ENCODE measurements around the gene CTTNBP2.

The CTTNBP2 gene

GRCh38 chr7:117872561-117873309, 506 bp downstream of the CTTNBP2 start:
- FAIRE-seq (no peak), DNase-seq (ENCODE audit: insufficient read length, low spot score) (peak; percentile 2)
- TF ChIP-seq POU2F2 (IDR thresholded peaks at IDR 0.05; ENCODE audit: low read depth, low read length), result no peak
- no peak for TF ChIP-seq PAX5 (IDR thresholded peaks at IDR 0.05; ENCODE audit: insufficient read depth, low read length, severe bottlenecking)
- no peak for TF ChIP-seq SPI1 (IDR thresholded peaks at IDR 0.05; ENCODE audit: low read depth, low read length)
- TF ChIP-seq TAF1 (IDR thresholded peaks at IDR 0.05; ENCODE audit: low read depth, low read length), result no peak
- TF ChIP-seq POLR2A (IDR thresholded peaks at IDR 0.05; ENCODE audit: low read depth, low read length), result no peak
- TF ChIP-seq POLR2AphosphoS5 (IDR thresholded peaks at IDR 0.05; ENCODE audit: low read depth, low read length), result no peak

- DNase-seq (ENCODE audit: insufficient read length, low spot score) (no peak), FAIRE-seq (no peak)
- no peak for TF ChIP-seq POLR2AphosphoS5 (IDR thresholded peaks at IDR 0.05; ENCODE audit: low read depth, low read length)
- TF ChIP-seq TAF1 (IDR thresholded peaks at IDR 0.05; ENCODE audit: low read depth, low read length), result no peak
- TF ChIP-seq PAX5 (IDR thresholded peaks at IDR 0.05; ENCODE audit: insufficient read depth, low read length, severe bottlenecking), result no peak
- no peak for TF ChIP-seq POLR2A (IDR thresholded peaks at IDR 0.05; ENCODE audit: low read depth, low read length)
Measured at GRCh38 chr7:117871778-117872538, 1.3 kb downstream of the CTTNBP2 start.

GRCh38 chr7:117871401-117871777, 1.9 kb downstream of the CTTNBP2 start:
- TF ChIP-seq POU2F2 (IDR thresholded peaks at IDR 0.05; ENCODE audit: low read depth, low read length), result no peak
- FAIRE-seq, result no peak
- no peak for DNase-seq (ENCODE audit: insufficient read length, low spot score)

GRCh38 chr7:117870448-117871130, 2.7 kb downstream of the CTTNBP2 start:
- no peak for TF ChIP-seq SPI1 (IDR thresholded peaks at IDR 0.05; ENCODE audit: low read depth, low read length)
- no peak for TF ChIP-seq TAF1 (IDR thresholded peaks at IDR 0.05; ENCODE audit: low read depth, low read length)
- no peak for TF ChIP-seq POLR2AphosphoS5 (IDR thresholded peaks at IDR 0.05; ENCODE audit: low read depth, low read length)
- TF ChIP-seq PAX5 (IDR thresholded peaks at IDR 0.05; ENCODE audit: insufficient read depth, low read length, severe bottlenecking), result no peak
- no peak for TF ChIP-seq POLR2A (IDR thresholded peaks at IDR 0.05; ENCODE audit: low read depth, low read length)
- no peak for TF ChIP-seq POU2F2 (IDR thresholded peaks at IDR 0.05; ENCODE audit: low read depth, low read length)
- DNase-seq (ENCODE audit: insufficient read length, low spot score), result no peak

GRCh38 chr7:117869374-117869773, 3.9 kb downstream of the CTTNBP2 start:
- DNase-seq (ENCODE audit: insufficient read length, low spot score) (no peak), FAIRE-seq (no peak)
- TF ChIP-seq POU2F2 (IDR thresholded peaks at IDR 0.05; ENCODE audit: low read depth, low read length) (no peak), TAF1 (IDR thresholded peaks at IDR 0.05; ENCODE audit: low read depth, low read length) (no peak), PAX5 (IDR thresholded peaks at IDR 0.05; ENCODE audit: insufficient read depth, low read length, severe bottlenecking) (no peak), SPI1 (IDR thresholded peaks at IDR 0.05; ENCODE audit: low read depth, low read length) (no peak)

More at GRCh38 chr7:117870448-117871130, 2.7 kb downstream of the CTTNBP2 start:
- FAIRE-seq, result no peak

GRCh38 chr7:117863618-117864017, 9.6 kb downstream of the CTTNBP2 start:
- FAIRE-seq (no peak), DNase-seq (ENCODE audit: insufficient read length, low spot score) (no peak)
- TF ChIP-seq PAX5 (IDR thresholded peaks at IDR 0.05; ENCODE audit: insufficient read depth, low read length, severe bottlenecking) (no peak), SPI1 (IDR thresholded peaks at IDR 0.05; ENCODE audit: low read depth, low read length) (no peak), TAF1 (IDR thresholded peaks at IDR 0.05; ENCODE audit: low read depth, low read length) (no peak), POU2F2 (IDR thresholded peaks at IDR 0.05; ENCODE audit: low read depth, low read length) (no peak), POLR2AphosphoS5 (IDR thresholded peaks at IDR 0.05; ENCODE audit: low read depth, low read length) (no peak), POLR2A (IDR thresholded peaks at IDR 0.05; ENCODE audit: low read depth, low read length) (no peak)

- DNase-seq (ENCODE audit: insufficient read length, low spot score) (no peak), FAIRE-seq (no peak)
- TF ChIP-seq PAX5 (IDR thresholded peaks at IDR 0.05; ENCODE audit: insufficient read depth, low read length, severe bottlenecking), result no peak
- no peak for TF ChIP-seq TAF1 (IDR thresholded peaks at IDR 0.05; ENCODE audit: low read depth, low read length)
- TF ChIP-seq SPI1 (IDR thresholded peaks at IDR 0.05; ENCODE audit: low read depth, low read length), result no peak
- no peak for TF ChIP-seq POU2F2 (IDR thresholded peaks at IDR 0.05; ENCODE audit: low read depth, low read length)
- no peak for TF ChIP-seq POLR2AphosphoS5 (IDR thresholded peaks at IDR 0.05; ENCODE audit: low read depth, low read length)
- TF ChIP-seq POLR2A (IDR thresholded peaks at IDR 0.05; ENCODE audit: low read depth, low read length), result no peak
Measured at GRCh38 chr7:117862378-117862777, 10.9 kb downstream of the CTTNBP2 start.

- TF ChIP-seq SPI1 (IDR thresholded peaks at IDR 0.05; ENCODE audit: low read depth, low read length) (no peak), POLR2A (IDR thresholded peaks at IDR 0.05; ENCODE audit: low read depth, low read length) (no peak), TAF1 (IDR thresholded peaks at IDR 0.05; ENCODE audit: low read depth, low read length) (no peak), PAX5 (IDR thresholded peaks at IDR 0.05; ENCODE audit: insufficient read depth, low read length, severe bottlenecking) (no peak), POLR2AphosphoS5 (IDR thresholded peaks at IDR 0.05; ENCODE audit: low read depth, low read length) (no peak), POU2F2 (IDR thresholded peaks at IDR 0.05; ENCODE audit: low read depth, low read length) (no peak)
- FAIRE-seq (no peak), DNase-seq (ENCODE audit: insufficient read length, low spot score) (no peak)
Measured at GRCh38 chr7:117859246-117859812, 13.9 kb downstream of the CTTNBP2 start.

GRCh38 chr7:117858712-117859111, 14.5 kb downstream of the CTTNBP2 start:
- FAIRE-seq (no peak), DNase-seq (ENCODE audit: insufficient read length, low spot score) (no peak)
- no peak for TF ChIP-seq POLR2AphosphoS5 (IDR thresholded peaks at IDR 0.05; ENCODE audit: low read depth, low read length)

Measured in GM12891 (cell line).